SH-SY5Y (cell line): Measurements from ENCODE around the gene ZP2.

ENCODE experiments used
- GATA2 ChIP-seq: IDR thresholded peaks from 2 replicates; pipeline ENCODE4 v1.6.1; 2011; ENCODE audit warnings: mild to moderate bottlenecking, low read depth, low read length
- GATA3 ChIP-seq: IDR thresholded peaks from 2 replicates; pipeline ENCODE4 v1.6.1; 2011; ENCODE audit warnings: low read depth, mild to moderate bottlenecking, low read length, moderate library complexity

DNA sequence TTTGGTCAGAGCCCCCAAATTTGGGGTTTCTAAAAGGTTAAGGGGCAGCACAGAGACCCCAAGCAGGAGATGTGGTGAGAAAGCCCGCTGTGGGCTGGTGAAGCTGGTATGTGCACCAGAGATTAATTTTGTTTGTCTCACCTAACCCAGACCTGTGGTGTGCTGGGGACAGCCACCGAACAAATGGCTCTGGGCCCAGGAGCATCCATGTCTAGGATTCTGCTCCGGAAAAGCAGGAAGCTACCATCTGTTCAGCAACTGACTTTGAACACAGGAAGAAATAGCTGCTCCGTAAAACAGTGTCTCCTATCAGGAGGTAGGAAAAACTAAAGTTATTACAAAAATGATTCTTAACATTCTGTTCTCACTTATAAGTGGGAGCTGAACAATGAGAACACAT is 2.7 kb upstream of the ZP2 start:
- TF ChIP-seq GATA3, result no peak
- no peak for TF ChIP-seq GATA2
